ENCODE data around the gene CACNG4. TPM values are rescaled to one million over a fixed set of nuclear protein-coding genes. Genes with fewer than 3 reads are reported as not detected.
"Not testable (repeated sequence)": the region's sequence is repeated elsewhere in the genome, so short reads cannot be mapped to it uniquely, and the experiment has no call there.

Gene CACNG4
- total RNA-seq, 1 donor from 2014 or later: not detected

DNA sequence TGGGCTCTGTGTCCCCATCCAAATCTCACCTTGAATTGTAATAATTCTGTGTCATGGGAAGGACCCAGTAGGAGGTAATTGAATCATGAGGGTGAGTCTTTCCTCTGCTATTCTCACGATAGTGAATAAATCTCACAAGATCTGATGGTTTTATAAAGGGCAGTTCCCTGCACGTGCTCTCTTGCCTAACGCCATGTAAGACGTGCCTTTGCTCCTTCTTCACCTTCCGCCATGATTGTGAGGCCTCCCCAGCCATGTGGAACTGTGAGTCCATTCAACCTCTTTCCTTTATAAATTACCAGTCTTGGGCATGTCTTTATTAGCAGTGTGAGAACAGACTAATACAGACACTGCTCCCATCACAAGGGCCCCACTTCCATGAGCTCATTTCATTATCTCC lies 76.6 kb downstream of the CACNG4 start:
- not testable (repeated sequence) for DNase-seq (ENCODE audit: low spot score)

DNA sequence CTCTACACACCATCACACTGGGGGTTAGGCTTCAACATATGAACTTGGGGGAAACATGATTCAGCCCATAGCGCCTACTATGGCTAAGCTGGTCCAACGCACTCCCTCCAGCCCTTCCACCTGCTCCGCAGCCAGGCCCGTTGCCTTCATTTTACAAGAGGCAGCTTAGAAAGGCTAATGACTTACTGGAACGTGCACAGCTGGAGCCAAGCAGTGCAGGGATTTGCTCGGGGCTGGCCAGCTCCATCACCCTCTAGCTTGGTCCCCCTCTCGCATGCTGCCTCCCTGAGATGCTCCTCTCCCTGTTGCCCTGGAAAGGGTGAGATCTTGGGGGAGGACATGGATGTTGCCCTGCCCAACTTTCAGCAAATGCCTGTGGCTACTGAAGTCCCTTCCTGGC lies 77.0 kb downstream of the CACNG4 start:
- DNase-seq (ENCODE audit: low spot score): no peak

DNA sequence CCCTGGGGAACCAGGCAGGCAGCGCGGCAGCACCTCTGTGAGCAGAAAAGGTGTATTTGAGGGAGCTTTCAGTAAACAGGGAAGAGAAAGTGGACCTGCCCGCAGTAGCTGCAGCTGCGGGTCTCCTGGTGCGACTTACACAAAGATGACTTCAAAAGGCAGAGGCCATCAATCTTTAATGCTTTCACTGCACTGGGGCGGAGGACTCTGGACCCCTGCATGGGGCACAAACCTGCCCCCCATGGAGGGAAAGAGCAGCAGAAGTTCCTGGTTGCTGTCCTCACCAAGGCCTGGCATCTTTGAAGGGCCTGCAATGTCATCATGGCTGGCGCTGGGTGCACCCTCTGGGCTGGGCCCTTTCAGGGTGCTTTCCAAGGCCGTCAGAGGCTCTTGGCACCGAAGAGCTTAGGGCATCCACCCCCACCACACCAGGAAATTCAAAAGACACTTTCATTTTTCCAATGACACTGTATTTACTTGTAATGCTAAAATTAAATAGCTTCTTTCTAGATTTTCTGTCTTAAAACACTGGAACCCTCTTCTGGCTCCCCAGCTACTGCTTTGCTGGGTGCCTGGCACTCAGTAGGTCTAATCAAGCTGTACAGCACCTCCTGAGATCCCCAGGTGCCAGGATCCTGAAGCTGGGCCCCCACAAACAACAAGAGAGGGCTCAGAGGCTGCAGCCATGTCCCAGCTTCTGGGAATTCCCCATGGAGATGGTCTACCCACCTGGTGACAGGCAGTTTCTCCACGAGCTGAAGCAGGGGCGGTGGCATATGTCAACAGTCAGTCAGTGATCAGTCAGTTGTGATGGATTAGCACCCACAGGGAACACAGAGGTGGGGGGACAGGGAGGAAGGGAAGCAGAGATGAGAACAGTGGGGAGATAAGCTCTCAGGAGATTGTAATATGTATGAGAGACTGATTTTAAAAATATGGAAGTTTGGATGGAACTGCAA lies 77.7 kb downstream of the CACNG4 start:
- no peak for DNase-seq (ENCODE audit: low spot score)

DNA sequence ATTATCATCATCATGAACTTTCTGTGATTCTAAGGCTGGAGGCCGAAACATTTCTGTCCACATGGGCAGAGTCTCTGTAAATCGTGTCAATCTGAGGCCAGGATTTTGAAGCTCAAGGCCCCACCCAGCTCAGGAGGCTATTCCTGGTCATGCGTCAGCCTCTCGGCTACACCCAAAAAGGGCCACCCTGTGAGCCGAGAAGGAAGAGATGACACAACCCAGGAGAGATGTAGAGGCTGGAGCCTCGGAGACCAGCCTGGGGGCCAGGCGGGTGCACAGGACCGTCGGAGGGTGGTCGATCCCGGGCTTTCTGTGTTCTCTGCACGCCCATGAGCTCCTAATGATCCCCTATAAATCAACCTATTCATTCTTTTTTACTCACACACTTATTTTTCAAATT lies 78.8 kb downstream of the CACNG4 start:
- no peak for DNase-seq (ENCODE audit: low spot score)

DNA sequence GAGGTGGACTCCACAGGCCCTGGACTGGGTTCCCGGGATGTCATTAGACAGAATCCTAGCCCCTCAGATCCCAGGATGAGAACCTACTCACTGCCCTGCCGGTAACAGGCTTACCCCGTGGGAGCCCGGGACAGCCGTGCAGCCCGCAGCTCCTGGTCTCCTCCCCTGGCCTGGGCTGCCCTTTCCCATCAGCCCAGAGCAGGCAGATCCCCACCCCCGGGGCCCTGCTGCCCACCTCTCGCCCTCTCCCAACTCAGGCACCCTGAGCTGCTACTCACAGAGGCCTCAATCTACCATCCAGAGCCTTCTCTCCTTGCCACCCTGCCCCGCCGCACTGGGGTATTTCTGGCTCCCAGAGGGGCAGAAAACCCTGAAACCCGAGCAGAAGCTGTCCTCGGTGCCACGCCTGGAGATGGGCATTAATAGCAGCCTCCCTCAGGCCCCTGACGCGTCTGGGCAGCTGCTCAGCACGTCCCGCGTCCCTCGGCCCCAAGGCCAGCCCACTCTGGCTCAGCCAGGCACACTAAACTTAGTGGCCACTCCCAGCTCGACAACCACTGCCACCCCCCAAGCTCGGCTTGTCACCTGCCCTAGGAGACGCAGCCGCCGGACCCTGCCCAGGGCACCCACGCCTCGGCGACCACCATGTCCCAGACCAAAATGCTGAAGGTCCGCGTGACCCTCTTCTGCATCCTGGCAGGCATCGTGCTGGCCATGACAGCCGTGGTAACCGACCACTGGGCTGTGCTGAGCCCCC lies 79.7 kb downstream of the CACNG4 start, which contains the start of gene CACNG1:
Gene CACNG1, plus strand, starts transcription at position 539 of the 757 bp plus-strand sequence. Its CDS starts 107 bp downstream, at position 646.
- DNase-seq (ENCODE audit: low spot score): no peak

DNA sequence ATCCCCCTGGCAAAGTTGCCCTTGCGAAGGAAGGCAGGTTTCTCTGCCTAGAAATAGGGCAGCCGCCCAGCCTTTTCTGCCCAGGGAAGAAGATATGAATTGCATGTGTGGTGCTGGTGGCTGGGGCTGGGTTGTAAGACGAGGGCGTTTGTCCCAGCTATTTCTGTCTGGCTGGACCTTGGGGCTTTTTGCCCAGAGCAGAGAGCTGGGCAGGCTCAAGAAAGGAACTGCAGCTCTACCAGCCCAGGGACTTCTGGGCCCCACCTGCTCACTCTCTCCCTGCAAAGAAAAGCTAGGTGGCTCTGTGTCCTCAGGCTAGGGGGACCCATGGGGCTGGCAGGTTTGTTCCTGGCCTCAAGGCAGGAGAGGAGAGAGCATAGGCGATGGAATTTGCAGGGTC lies 80.4 kb downstream of the CACNG4 start:
- no peak for DNase-seq (ENCODE audit: low spot score)

DNA sequence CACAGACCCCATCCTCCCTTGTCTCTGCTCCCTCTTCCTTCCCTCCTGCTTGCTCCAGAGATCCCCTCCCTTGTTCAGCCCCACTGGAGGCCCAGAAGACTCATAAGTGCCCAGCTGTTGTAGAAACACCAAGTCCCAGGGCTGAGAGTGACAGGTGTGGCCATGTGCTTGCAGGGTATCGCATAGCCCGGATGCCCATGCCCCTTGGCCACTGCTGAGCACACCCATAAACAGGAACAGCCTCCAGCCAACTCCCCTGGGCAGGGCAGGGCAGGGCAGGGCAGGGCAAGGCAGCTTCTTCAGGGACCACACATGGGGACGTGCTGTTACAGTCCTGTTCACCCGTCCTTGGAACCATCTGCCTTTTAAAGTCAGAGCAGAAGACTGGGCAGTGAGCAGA lies 81.9 kb downstream of the CACNG4 start:
- DNase-seq (ENCODE audit: low spot score): no peak

DNA sequence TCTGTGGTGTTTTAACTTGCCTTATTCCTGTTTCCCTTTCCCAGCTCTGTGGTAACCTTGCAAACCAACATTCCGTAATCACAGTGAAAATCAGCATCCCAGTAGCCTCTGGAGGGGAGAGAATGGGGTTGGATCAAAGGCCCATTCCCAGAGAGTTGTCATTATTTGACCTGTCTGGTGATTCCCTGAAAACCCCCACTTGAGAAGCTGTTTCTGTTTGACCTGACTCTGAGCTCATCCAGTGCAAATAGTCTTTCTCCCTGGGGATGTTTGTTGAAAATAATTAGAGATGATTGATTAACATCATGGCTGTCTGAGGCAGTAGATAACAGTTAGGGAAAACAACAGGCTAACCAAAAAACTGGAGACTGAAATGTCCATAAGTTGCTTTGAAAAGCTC lies 82.9 kb downstream of the CACNG4 start:
- no peak for DNase-seq (ENCODE audit: low spot score)

DNA sequence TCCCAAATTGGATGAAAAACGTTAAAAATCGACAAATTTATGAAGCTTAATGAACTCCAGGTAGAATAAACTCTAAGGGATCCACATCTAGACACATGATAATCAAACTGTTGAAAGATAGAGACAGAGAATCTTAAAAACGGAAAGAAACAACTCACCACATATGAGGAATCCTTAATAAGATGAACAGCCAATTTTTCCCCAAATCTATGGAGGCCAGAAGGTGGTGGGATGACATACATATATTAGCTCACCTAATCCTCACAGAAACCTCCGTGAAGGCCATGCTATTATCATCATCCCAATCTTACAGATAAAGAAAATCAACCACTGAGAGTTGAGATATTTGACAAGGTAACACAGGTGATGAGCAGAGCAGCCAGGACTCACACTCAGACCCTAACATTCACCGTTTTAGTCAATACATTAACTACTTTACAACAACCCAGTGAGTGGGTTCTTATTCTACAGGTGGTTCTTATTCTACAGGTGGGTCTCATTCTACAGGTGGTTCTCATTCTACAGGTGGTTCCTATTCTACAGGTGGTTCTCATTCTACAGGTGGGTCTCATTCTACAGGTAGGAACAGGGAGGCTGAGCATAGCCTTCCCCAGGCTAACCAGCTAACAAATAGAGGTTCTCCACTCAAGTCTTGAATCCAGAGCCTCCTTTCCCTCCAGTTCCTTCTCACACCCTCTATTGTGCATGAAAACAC lies 84.7 kb downstream of the CACNG4 start:
- peak; percentile 20 for DNase-seq (ENCODE audit: low spot score)

DNA sequence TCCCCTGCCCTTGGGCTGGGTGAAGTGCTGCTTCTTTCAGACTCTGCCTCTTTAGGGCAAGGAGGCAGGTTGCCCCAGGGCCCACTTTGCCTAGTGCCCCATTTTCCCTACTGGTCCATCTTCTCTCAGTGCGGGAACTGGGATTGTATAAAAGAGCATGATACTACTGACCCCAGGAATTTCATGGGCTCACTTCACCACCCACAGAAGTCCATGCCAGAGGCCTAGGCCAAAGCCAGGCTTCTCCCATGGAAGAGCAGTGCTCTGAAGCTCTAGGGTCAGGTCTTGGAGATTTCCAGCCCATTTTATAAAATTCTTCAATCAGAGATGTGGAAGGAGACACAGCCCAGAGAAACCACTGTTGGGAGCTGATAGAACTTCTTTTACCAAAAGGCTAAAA lies 85.6 kb downstream of the CACNG4 start:
- peak; percentile 55 for DNase-seq (ENCODE audit: low spot score)

DNA sequence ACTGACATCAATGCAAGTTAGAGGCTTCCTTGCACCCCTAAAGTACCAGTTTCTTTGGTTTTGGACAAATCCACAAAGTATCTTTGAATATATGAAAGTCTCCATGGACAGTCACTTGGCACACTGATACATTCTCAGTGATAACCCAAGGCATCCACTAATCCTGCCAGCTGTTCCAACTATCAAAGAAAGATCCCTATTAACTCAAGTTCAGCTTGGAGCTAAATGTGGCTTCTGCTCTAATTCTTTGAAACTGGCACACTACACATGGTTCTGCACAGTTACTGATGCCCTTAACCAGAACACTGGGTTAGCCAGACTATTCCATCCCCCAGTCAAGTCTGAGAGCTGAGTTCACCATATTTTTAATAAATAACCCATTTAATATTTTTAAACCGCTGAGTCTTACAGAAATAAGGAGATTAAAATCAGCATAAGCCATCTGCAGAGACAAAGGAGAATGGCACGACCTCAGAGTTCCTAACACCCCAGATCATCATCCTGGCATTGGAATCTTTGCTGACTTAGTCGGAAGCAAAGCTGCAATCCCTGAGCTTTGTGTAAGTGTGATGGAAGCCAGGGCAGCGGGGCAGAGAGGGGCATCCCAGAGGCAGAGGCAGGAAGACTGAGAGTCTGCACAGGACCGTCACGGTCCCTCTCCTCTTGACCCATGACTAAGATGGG lies 86.1 kb downstream of the CACNG4 start:
- no peak for DNase-seq (ENCODE audit: low spot score)

DNA sequence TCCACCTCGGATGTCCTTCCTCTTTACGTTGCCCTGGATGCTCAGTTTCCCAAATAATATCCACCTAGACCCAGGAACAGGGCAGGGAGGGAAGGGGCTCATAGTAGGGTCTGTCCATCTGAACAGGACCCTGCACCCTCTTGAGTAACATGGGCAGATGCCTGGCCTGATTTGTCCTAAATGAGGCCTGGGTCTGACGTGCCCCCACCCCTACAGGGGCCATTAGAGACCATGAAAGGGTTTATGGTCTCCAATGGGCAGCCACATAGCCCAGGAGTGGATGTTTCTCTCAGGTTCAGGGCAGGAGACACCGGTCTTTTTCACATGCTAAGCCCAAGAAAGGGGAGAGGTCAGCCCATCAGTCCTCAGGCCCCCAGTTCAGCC lies 86.6 kb downstream of the CACNG4 start:
- DNase-seq (ENCODE audit: low spot score): peak; percentile 39

DNA sequence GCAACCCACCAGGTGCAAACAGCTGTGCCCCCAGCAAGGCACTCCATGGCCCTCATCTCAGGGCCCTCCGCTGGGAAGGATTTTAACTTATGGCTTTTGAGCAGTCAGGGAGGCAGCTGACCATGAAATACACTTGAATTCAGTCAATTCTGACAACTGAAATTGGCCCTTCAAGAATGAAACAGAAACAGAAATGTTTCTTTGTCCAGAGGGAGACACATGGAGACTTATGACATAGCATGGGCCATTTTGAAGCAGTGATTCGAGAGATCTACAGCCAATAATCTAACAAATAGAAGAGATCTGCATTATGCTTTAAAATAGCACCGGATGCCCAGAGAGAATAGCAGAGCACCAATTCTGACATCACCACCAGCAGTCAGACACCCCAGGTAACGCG lies 87.3 kb downstream of the CACNG4 start:
- peak; percentile 3 for DNase-seq (ENCODE audit: low spot score)

DNA sequence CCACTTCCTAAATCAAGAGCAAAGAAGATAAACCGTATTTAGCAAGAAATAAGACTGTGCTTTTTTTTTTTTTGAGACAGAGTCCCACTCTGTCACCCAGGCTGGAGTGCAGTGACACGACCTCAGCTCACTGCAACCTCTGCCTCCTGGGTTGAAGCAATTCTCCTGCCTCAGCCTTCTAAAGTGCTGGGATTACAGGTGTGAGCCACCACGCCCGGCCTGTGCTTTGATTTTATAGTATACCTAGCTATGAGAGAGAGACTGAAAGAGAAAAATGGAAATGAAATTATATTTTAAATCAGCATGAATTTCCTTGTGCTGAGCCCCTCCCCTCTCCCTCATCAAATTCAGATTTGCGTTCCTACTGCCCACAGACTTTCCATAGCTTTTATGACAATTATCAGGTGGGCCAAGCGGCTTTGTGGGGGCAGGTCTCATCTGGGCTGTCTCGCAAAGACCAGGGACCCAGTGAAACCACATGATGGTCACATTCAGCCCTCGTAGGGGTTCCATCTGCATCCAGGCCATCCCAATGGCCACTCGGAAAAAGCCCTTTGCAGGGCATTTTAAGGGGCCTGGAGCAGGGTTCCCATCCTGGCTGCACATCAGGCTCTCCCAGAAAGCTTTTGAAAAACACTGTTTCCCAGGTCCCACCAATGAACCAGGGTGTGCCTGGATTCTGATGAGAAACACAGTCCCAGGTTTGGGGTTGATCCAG lies 88.4 kb downstream of the CACNG4 start:
- peak; percentile 69 for DNase-seq (ENCODE audit: low spot score)

DNA sequence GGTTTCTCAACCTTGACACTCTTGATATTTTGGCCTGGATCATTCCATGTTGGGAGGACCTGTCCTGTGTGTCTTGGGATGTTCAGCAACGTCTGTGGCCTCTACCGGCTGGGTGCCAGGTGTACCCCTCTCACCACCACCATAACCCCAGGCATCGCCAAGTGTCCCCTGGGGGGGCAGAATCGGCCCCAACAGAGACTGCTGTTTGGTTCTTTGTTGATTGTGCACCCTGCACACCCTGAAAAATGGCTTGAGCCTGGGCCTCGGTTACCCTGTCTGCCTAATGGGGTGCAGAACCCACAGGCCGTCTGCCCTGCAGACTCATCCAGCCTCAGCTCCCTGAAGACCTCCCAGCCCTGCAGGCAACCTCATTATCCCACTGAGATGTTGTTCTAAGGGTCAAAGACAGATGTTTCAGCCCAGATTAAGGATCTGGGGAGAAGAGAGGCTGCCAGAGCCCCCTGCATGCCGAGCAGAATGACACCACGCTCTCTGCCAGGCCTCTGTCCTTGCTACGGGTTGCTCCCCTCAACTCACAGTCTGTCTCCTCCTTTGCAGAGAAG lies 89.0 kb downstream of the CACNG4 start:
- DNase-seq (ENCODE audit: low spot score): peak; percentile 75

DNA sequence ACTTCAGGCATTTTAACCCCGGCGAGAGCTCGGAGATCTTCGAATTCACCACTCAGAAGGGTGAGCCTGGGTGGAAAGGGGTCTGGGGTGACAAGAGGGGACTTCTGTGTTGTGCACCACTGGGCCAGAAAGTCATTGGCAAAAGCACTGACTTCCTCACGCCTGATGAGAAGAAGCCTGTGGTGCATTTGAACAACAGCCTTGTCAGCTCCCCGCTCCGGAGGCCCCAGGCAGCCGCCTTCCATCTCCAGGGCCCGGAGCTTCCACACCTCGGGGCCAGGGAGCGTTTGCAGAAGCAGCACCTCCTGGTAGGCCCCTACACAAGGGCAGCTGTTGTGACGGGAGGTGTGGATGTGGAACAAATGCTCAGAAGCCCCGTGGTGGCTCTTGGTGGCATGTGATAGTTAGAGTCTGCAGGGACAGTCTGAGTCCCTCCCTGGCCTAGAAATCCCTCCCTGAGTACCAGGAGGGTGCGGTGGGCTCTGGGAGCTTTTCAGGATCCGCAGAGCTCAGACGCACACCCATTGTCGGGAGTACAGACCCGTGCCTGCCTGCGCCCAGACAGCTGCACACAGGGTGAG lies 89.6 kb downstream of the CACNG4 start:
- DNase-seq (ENCODE audit: low spot score): peak; percentile 81

DNA sequence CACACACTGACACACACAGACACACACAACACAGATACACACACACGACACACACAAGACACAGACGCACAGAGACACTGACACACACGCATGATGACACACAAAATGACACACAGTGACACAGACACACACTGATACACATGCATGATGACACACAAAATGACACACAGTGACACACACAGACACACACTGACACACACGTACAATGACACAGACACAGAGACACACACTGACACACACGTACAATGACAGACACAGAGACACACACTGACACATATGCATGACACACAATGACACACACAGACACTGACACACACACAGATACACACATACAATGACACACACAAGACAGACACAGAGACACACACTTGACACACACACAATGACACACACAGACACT lies 90.1 kb downstream of the CACNG4 start:
- peak; percentile 4 for DNase-seq (ENCODE audit: low spot score)

DNA sequence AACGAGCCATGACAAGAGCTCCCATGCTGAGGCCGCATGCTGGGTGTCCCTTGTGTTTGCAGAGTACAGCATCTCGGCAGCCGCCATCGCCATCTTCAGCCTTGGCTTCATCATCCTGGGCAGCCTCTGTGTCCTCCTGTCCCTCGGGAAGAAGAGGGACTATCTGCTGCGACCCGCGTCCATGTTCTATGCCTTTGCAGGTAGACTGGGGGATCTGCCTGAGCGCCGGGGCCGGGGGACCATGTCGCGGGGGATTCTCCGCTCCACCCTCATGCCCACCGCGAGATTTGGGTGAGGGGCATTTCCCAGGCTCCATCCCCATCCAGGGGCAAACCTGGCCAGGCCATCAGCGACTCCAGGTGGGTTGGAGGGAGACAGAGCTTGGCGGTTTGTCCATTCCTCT lies 90.5 kb downstream of the CACNG4 start:
- DNase-seq (ENCODE audit: low spot score): peak; percentile 76
